Measurements from ENCODE around the gene XRN1. TPM values are rescaled to one million over a fixed set of nuclear protein-coding genes. Genes with fewer than 3 reads are reported as not detected.

The XRN1 gene
- total RNA-seq, 2 experiments from 2014 or later = 85.7 to 97.6 TPM

DNA sequence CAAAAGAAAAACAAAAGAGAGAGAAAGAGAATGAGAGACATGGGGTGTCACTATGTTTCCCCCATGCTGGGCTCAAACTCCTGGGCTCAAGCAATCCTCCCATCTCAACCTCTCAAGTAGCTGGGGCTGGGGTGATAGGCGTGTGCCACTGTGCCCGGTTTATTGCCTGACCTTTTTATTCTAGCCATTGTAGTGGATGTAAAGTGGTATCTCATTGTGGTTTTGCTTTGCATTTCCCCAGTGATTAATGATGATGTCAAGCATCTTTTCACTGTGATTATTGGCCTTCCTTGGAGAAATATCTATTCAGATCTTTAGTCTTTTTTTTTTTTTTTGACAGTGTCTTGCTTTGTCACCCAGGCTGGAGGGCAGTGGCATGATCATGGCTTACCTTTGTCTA lies 184.7 kb downstream of the XRN1 start:
- no peak overlapping the region for H3K4me3 Mint-ChIP-seq
- H3K27ac Mint-ChIP-seq = no peak overlapping the region
- Histone ChIP-seq H3K4me1 (ENCODE audit: insufficient read depth, low read length) (no peaks in the 10 kb centered on the region), H3K9me3 (ENCODE audit: control insufficient read depth in 1 of 2, insufficient read depth in 1 of 2, low read length in 2 of 2) (no peaks in the 10 kb centered on the region), H3K36me3 (ENCODE audit: insufficient read depth, low read length) (no peaks in the 10 kb centered on the region), H3K27ac (ENCODE audit: low read depth in 1 of 2, low read length in 2 of 2) (no peak overlapping the region), H3K4me3 (ENCODE audit: low read length) (no peak overlapping the region), H3K27me3 (ENCODE audit: control insufficient read depth in 1 of 2, insufficient read depth in 2 of 2, low read length in 2 of 2) (no peaks in the 10 kb centered on the region)
- no peaks in the 10 kb centered on the region for H3K9me3 Mint-ChIP-seq
- no peaks in the 10 kb centered on the region for H3K36me3 Mint-ChIP-seq (ENCODE audit: low read depth)
- TF ChIP-seq, protein P1, sequence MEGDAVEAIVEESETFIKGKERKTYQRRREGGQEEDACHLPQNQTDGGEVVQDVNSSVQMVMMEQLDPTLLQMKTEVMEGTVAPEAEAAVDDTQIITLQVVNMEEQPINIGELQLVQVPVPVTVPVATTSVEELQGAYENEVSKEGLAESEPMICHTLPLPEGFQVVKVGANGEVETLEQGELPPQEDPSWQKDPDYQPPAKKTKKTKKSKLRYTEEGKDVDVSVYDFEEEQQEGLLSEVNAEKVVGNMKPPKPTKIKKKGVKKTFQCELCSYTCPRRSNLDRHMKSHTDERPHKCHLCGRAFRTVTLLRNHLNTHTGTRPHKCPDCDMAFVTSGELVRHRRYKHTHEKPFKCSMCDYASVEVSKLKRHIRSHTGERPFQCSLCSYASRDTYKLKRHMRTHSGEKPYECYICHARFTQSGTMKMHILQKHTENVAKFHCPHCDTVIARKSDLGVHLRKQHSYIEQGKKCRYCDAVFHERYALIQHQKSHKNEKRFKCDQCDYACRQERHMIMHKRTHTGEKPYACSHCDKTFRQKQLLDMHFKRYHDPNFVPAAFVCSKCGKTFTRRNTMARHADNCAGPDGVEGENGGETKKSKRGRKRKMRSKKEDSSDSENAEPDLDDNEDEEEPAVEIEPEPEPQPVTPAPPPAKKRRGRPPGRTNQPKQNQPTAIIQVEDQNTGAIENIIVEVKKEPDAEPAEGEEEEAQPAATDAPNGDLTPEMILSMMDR (IDR thresholded peaks at IDR 0.05) = no peak
- intact Hi-C loops (cut with DNase I, micrococcal nuclease) = no loop called here
- no peak for ATAC-seq (ENCODE audit: poor library complexity)
- no peak for DNase-seq
- CTCF ChIA-PET = no interaction called here
- no peaks in the 10 kb centered on the region for H3K27me3 Mint-ChIP-seq
- POLR2A ChIA-PET = no interaction called here
- H3K4me1 Mint-ChIP-seq (ENCODE audit: low read depth) = no peaks in the 10 kb centered on the region

DNA sequence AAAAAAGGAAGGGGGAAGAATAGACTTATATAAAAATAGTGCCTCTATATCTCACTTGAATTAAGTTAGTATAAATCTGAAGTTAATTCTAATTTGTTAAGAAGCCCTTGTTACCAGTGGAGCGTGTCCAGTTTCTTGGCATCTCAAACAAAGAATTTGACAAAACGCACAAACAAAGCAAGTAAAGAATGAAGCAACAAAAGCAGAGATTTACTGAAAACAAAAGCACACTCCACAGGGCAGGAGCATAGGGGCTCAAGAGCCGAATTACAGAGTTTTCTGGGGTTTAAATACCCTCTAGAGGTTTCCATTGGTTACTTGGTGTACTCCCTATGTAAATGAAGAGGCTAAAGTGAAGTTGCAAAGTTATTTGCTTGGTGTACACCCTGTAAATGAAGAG lies 188.5 kb downstream of the XRN1 start:
- DNase-seq = no peak
- Histone ChIP-seq H3K9me3 (ENCODE audit: control insufficient read depth in 1 of 2, insufficient read depth in 1 of 2, low read length in 2 of 2) (peaks cover 0 to 4% of the 10 kb centered on the region in 2 experiments), H3K27me3 (ENCODE audit: control insufficient read depth in 1 of 2, insufficient read depth in 2 of 2, low read length in 2 of 2) (no peaks in the 10 kb centered on the region), H3K36me3 (ENCODE audit: insufficient read depth, low read length) (no peaks in the 10 kb centered on the region), H3K27ac (ENCODE audit: low read depth in 1 of 2, low read length in 2 of 2) (no peak overlapping the region), H3K4me1 (ENCODE audit: insufficient read depth, low read length) (no peaks in the 10 kb centered on the region), H3K4me3 (ENCODE audit: low read length) (no peak overlapping the region)
- no peaks in the 10 kb centered on the region for H3K4me1 Mint-ChIP-seq (ENCODE audit: low read depth)
- no peaks in the 10 kb centered on the region for H3K36me3 Mint-ChIP-seq (ENCODE audit: low read depth)
- no peak overlapping the region for H3K4me3 Mint-ChIP-seq
- intact Hi-C loops (cut with DNase I, micrococcal nuclease) = no loop called here
- CTCF ChIA-PET = no interaction called here
- POLR2A ChIA-PET = no interaction called here
- no peak for ATAC-seq (ENCODE audit: poor library complexity)
- TF ChIP-seq, protein P1 (IDR thresholded peaks at IDR 0.05) = no peak
- H3K27me3 Mint-ChIP-seq = no peaks in the 10 kb centered on the region
- H3K9me3 Mint-ChIP-seq = peaks cover 7% of the 10 kb centered on the region
- H3K27ac Mint-ChIP-seq = no peak overlapping the region

DNA sequence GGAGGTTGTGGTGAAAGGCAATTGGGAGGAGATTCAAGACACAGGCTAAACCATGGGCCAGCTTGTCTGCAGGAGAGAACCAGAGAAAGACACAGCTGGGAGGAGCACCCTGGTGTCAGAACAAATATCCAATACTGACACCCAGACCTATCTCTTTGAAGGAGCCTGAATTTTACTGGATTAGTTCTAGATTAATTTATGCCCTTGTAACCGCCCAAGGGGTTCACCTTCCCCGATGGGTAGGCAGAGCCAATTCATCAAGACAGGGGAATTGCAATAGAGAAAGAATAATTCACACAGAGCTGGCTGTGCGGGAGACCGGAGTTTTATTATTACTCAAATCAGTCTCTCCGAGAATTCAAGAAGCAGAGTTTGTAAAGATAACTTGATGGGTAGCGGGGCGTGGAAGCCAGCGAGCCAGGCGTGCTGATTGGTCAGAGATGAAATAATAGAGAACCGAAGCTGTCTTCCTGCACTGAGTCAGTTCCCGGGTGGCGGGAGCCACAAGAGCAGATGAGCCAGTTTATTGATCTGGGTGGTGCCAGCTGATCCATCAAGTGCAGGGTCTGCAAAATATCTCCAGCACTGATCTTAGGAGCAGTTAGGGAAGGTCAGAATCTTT lies 191.0 kb downstream of the XRN1 start:
- peaks cover 3% of the 10 kb centered on the region for H3K36me3 Mint-ChIP-seq (ENCODE audit: low read depth)
- Histone ChIP-seq H3K27me3 (ENCODE audit: control insufficient read depth in 1 of 2, insufficient read depth in 2 of 2, low read length in 2 of 2) (no peaks in the 10 kb centered on the region), H3K27ac (ENCODE audit: low read depth in 1 of 2, low read length in 2 of 2) (no peak overlapping the region), H3K9me3 (ENCODE audit: control insufficient read depth in 1 of 2, insufficient read depth in 1 of 2, low read length in 2 of 2) (peaks cover 0 to 8% of the 10 kb centered on the region in 2 experiments), H3K36me3 (ENCODE audit: insufficient read depth, low read length) (no peaks in the 10 kb centered on the region), H3K4me1 (ENCODE audit: insufficient read depth, low read length) (no peaks in the 10 kb centered on the region), H3K4me3 (ENCODE audit: low read length) (no peak overlapping the region)
- H3K27ac Mint-ChIP-seq = no peak overlapping the region
- peaks cover 19% of the 10 kb centered on the region for H3K9me3 Mint-ChIP-seq
- peaks cover 4% of the 10 kb centered on the region for H3K27me3 Mint-ChIP-seq
- no peak for ATAC-seq (ENCODE audit: poor library complexity)
- H3K4me3 Mint-ChIP-seq = no peak overlapping the region
- POLR2A ChIA-PET = no interaction called here
- no peaks in the 10 kb centered on the region for H3K4me1 Mint-ChIP-seq (ENCODE audit: low read depth)
- CTCF ChIA-PET = no interaction called here
- no peak for DNase-seq
- intact Hi-C loops (cut with DNase I, micrococcal nuclease) = no loop called here
- TF ChIP-seq, protein P1 (IDR thresholded peaks at IDR 0.05) = no peak

Other genes with a start within 250 kb of the XRN1 start
- gene GK5, start 222.5 kb downstream of the XRN1 start, total RNA-seq = 10 to 100 TPM; 12.1 to 14.2 TPM
- 10 to 100 TPM; 29.0 to 29.5 TPM for gene ATR, start 130.7 kb upstream of the XRN1 start, total RNA-seq
- gene PLS1, start 148.4 kb upstream of the XRN1 start, total RNA-seq = under 1 TPM; 0.63 to 0.92 TPM